Peyer's patch (tissue), 4 donors: ENCODE measurements around the gene RGS12. TPM values are rescaled to one million over a fixed set of nuclear protein-coding genes. Genes with fewer than 3 reads are reported as not detected.

Experiments
- DNase-seq, 3 donors: peaks; one replicate each; pipeline ENCODE4 v3.0.0-alpha.2; 2017 to 2019
- H3K27ac ChIP-seq, 4 donors: fragments of 200-600 bp; sonication (generic); one replicate each; pipeline ENCODE4 v1.5.1; 2016 to 2019
- H3K27me3 ChIP-seq, 2 donors: fragments of 200-600 bp; sonication (generic); one replicate each; pipeline ENCODE4 v1.5.1; 2019
- H3K36me3 ChIP-seq, 3 donors: fragments of 200-600 bp; sonication (generic); one replicate each; pipeline ENCODE4 v1.5.1; 2016 to 2019
- H3K4me1 ChIP-seq, 4 donors: fragments of 200-600 bp; sonication (generic); one replicate each; pipeline ENCODE4 v1.5.1; 2016 to 2019
- H3K4me3 ChIP-seq, 4 donors: fragments of 200-600 bp; sonication (generic); 1 replicate in 3 of 4; 2 replicates in 1 of 4; pipeline ENCODE4 v1.5.1; 2016 to 2019; ENCODE audit warnings: mild to moderate bottlenecking in 1 of 4
- H3K9me3 ChIP-seq, 4 donors: fragments of 200-600 bp; sonication (generic); one replicate each; pipeline ENCODE4 v1.5.1; 2016 to 2019; ENCODE audit warnings: mild to moderate bottlenecking in 1 of 4
- CTCF ChIP-seq, 6 experiments: fragments of 450-650 bp in 4 of 6; fragments of 200-600 bp in 2 of 6; sonication (generic) in 1 of 6; IDR thresholded peaks; one replicate each; pipeline ENCODE4 v1.5.1; 2017 to 2019; ENCODE audit warnings: antibody characterized with exemption in 6 of 6, mild to moderate bottlenecking in 3 of 6, moderate library complexity in 1 of 6
- POLR2A ChIP-seq, 2 donors: fragments of 450-650 bp; IDR thresholded peaks; one replicate each; pipeline ENCODE4 v1.5.1; 2017; ENCODE audit warnings: antibody characterized with exemption in 2 of 2, mild to moderate bottlenecking in 2 of 2, moderate library complexity in 2 of 2
- total RNA-seq, 4 donors: library from RNA; depleted of rRNA; stranded (reverse); fragments of >200 nt; gene quantifications; one replicate each; pipeline ENCODE4 v1.1.0, GENCODE V29; 2016

RGS12 gene
- total RNA-seq, 4 donors from 2014 or later, result 24.3 to 36.5 (median 35.3) TPM

- peak in 2 of 3 donors; percentile 52 to 56 for DNase-seq
- H3K27ac ChIP-seq, result no peak overlapping the region
Observed at GRCh38 chr4:3257103-3257555, 35.7 kb upstream of the RGS12 start.

GRCh38 chr4:3257556-3258482, 35.0 kb upstream of the RGS12 start:
- Histone ChIP-seq H3K27ac (peak overlapping the region in 1 of 4 donors; percentile 19), H3K36me3 (no peaks in the 10 kb centered on the region), H3K27me3 (no peaks in the 10 kb centered on the region), H3K4me3 (no peak overlapping the region), H3K4me1 (peaks cover 0 to 9% (median 0%) of the 10 kb centered on the region in 4 donors), H3K9me3 (no peaks in the 10 kb centered on the region)
- no peak for TF ChIP-seq CTCF (IDR thresholded peaks at IDR 0.05)
- TF ChIP-seq POLR2A (IDR thresholded peaks at IDR 0.05), result no peak
- DNase-seq, result peak; percentile 44 to 61 (median 50)

More at GRCh38 chr4:3257103-3257555, 35.7 kb upstream of the RGS12 start:
- Histone ChIP-seq H3K4me1 (peaks cover 0 to 9% (median 0%) of the 10 kb centered on the region in 4 donors), H3K36me3 (no peaks in the 10 kb centered on the region), H3K27me3 (no peaks in the 10 kb centered on the region), H3K4me3 (no peak overlapping the region), H3K9me3 (no peaks in the 10 kb centered on the region)
- TF ChIP-seq POLR2A (IDR thresholded peaks at IDR 0.05) (no peak), CTCF (IDR thresholded peaks at IDR 0.05) (no peak)

GRCh38 chr4:3261411-3262207, 31.2 kb upstream of the RGS12 start:
- TF ChIP-seq CTCF (IDR thresholded peaks at IDR 0.05), result no peak
- TF ChIP-seq POLR2A (IDR thresholded peaks at IDR 0.05), result no peak
- Histone ChIP-seq H3K9me3 (no peaks in the 10 kb centered on the region), H3K4me3 (no peak overlapping the region), H3K4me1 (peaks cover 0 to 9% (median 0%) of the 10 kb centered on the region in 4 donors), H3K36me3 (no peaks in the 10 kb centered on the region), H3K27me3 (no peaks in the 10 kb centered on the region), H3K27ac (no peak overlapping the region)
- DNase-seq, result peak in 2 of 3 donors; percentile 34 to 41

GRCh38 chr4:3262208-3263052, 30.4 kb upstream of the RGS12 start:
- no peaks in the 10 kb centered on the region for H3K36me3 ChIP-seq
- TF ChIP-seq CTCF (IDR thresholded peaks at IDR 0.05) (no peak), POLR2A (IDR thresholded peaks at IDR 0.05) (no peak)
- peaks cover 0 to 2% (median 0%) of the 10 kb centered on the region in 4 donors for H3K4me1 ChIP-seq
- no peaks in the 10 kb centered on the region for H3K9me3 ChIP-seq
- no peaks in the 10 kb centered on the region for H3K27me3 ChIP-seq
- peak in 1 of 3 donors; percentile 42 for DNase-seq
- H3K4me3 ChIP-seq, result no peak overlapping the region
- no peak overlapping the region for H3K27ac ChIP-seq
